ENCODE data around the gene TCF20.

Gene TCF20

GRCh38 chr22:42309865-42310264 is 39.4 kb upstream of the TCF20 start:
- no peaks in the 10 kb centered on the region for H3K9me3 Mint-ChIP-seq
- no peak overlapping the region for H3K27ac Mint-ChIP-seq
- no peaks in the 10 kb centered on the region for H3K36me3 Mint-ChIP-seq (ENCODE audit: low read depth)
- no peak overlapping the region for H3K4me3 Mint-ChIP-seq
- TF ChIP-seq, protein P1, sequence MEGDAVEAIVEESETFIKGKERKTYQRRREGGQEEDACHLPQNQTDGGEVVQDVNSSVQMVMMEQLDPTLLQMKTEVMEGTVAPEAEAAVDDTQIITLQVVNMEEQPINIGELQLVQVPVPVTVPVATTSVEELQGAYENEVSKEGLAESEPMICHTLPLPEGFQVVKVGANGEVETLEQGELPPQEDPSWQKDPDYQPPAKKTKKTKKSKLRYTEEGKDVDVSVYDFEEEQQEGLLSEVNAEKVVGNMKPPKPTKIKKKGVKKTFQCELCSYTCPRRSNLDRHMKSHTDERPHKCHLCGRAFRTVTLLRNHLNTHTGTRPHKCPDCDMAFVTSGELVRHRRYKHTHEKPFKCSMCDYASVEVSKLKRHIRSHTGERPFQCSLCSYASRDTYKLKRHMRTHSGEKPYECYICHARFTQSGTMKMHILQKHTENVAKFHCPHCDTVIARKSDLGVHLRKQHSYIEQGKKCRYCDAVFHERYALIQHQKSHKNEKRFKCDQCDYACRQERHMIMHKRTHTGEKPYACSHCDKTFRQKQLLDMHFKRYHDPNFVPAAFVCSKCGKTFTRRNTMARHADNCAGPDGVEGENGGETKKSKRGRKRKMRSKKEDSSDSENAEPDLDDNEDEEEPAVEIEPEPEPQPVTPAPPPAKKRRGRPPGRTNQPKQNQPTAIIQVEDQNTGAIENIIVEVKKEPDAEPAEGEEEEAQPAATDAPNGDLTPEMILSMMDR (IDR thresholded peaks at IDR 0.05), result no peak
- H3K27me3 Mint-ChIP-seq (ENCODE audit: low read depth, poor library complexity), result peaks cover 58% of the 10 kb centered on the region
- no peak for DNase-seq
- H3K4me1 Mint-ChIP-seq, result peaks cover 55% of the 10 kb centered on the region

DNA sequence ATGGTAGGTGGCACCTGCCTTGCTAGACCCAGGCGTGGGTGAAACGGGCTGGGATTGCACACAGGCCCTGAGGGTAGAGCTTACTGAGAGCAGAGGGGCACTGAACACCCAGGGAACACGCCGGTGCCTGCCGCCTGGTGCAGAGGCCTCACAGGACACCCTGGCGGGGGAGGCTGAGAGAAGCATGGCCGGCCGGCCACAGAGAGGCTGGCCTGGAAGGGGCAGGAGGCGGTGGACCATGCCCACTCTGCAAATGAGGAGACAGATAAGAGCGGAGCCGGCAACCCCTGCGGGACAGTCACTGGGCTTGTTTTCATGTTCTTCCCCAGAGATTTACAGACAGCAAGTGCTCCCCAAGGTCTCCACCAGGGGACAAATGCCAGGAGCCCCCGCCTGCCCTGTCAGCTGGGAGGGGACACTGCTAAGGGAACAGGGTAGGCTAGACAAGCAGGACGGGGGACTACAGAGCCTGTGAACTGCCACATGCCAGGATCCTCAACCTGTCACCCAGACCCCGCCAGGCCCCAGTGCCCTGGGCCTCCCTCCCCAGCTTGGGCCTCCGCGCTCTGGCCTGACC is 38.5 kb upstream of the TCF20 start:
- Mint-ChIP-seq H3K4me3 (no peak overlapping the region), H3K36me3 (ENCODE audit: low read depth) (no peaks in the 10 kb centered on the region), H3K4me1 (peaks cover 55% of the 10 kb centered on the region), H3K27me3 (ENCODE audit: low read depth, poor library complexity) (peaks cover 62% of the 10 kb centered on the region), H3K9me3 (no peaks in the 10 kb centered on the region), H3K27ac (no peak overlapping the region)
- DNase-seq, result peak; percentile 54
- TF ChIP-seq, protein P1 (IDR thresholded peaks at IDR 0.05), result peak; percentile 14

DNA sequence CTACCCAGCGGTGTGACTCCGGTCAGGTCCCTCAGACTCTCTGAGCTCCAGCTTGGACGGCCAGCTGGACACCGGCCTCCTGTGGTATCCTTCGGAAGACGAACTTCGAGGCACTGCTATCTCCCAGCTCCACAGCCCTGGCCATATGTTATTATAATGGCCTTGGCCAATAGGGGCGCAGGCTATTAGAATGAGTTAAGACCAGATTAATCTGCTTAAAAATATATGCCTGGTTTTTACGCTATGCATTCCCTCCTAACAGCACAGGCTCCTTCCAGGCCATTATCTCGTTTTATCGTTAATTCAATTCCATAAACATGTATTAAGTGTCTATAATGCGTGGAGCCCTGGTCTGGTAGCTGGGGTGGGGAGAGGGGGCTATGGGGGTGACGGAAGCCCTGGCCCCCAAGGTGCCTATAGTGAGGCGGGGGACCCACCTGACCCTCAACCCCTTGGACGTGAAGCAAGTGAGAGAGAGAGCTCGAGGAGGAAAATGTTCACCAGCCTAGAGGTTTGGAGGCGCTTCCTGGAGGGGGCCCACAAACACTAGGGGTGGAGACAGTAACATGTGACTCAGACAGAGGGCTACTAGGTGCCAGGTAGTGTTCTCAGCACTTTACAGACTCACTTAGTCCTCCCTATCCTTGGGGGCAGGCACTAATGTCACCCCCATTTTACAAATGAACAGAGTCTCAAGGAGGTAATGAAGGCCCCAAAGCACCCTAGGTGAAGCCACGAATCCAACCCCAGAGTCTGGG is 37.5 kb upstream of the TCF20 start:
- no peak for DNase-seq
- Mint-ChIP-seq H3K27ac (no peak overlapping the region), H3K36me3 (ENCODE audit: low read depth) (no peaks in the 10 kb centered on the region), H3K9me3 (no peaks in the 10 kb centered on the region), H3K4me1 (peaks cover 55% of the 10 kb centered on the region), H3K27me3 (ENCODE audit: low read depth, poor library complexity) (peaks cover 62% of the 10 kb centered on the region), H3K4me3 (no peak overlapping the region)
- TF ChIP-seq, protein P1 (IDR thresholded peaks at IDR 0.05), result no peak

DNA sequence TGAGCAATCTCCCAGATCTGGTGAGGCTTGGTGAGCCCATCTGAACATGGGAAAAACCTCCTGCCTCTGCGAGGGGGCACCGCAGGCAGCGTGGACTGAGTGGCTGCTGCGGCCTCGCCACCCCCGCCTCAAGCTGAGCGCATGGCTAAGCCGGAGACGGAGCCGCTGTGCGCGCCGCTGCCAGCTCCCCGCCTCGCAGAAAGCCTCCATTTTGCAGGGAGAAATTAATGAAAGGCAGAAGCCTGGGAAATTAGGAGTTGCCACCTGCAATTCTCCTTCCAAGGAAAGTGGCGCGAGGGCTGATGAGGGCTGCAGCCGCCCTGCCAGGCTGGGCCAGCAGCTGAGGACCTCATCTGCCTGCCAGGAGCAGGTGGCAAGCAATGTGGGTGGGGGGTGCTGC is 35.6 kb upstream of the TCF20 start:
- H3K4me3 Mint-ChIP-seq, result no peak overlapping the region
- H3K27me3 Mint-ChIP-seq (ENCODE audit: low read depth, poor library complexity), result peaks cover 61% of the 10 kb centered on the region
- H3K36me3 Mint-ChIP-seq (ENCODE audit: low read depth), result no peaks in the 10 kb centered on the region
- H3K27ac Mint-ChIP-seq, result no peak overlapping the region
- TF ChIP-seq, protein P1 (IDR thresholded peaks at IDR 0.05), result no peak
- peaks cover 63% of the 10 kb centered on the region for H3K4me1 Mint-ChIP-seq
- no peaks in the 10 kb centered on the region for H3K9me3 Mint-ChIP-seq
- DNase-seq, result no peak

GRCh38 chr22:42304324-42304790 is 33.9 kb upstream of the TCF20 start:
- DNase-seq, result no peak
- peaks cover 63% of the 10 kb centered on the region for H3K4me1 Mint-ChIP-seq
- H3K4me3 Mint-ChIP-seq, result peak overlapping the region; percentile 39
- H3K9me3 Mint-ChIP-seq, result no peaks in the 10 kb centered on the region
- H3K36me3 Mint-ChIP-seq (ENCODE audit: low read depth), result no peaks in the 10 kb centered on the region
- peaks cover 59% of the 10 kb centered on the region for H3K27me3 Mint-ChIP-seq (ENCODE audit: low read depth, poor library complexity)
- no peak overlapping the region for H3K27ac Mint-ChIP-seq
- TF ChIP-seq, protein P1 (IDR thresholded peaks at IDR 0.05), result no peak

Measured in nephron progenitor cell (in vitro differentiated cells).